Chondrocyte (in vitro differentiated cells): Measurements from ENCODE around the gene GRID2. TPM values are rescaled to one million over a fixed set of nuclear protein-coding genes. Genes with fewer than 3 reads are reported as not detected.

Experiments used
- DNase-seq: peaks from one replicate; pipeline ENCODE4 v3.0.0; 2021; ENCODE audit warnings: mixed read lengths, low spot score
- H3K27ac Mint-ChIP-seq: one replicate; pipeline ENCODE4 v1.8.0; 2021; ENCODE audit warnings: mild to moderate bottlenecking, moderate library complexity, mixed read lengths; ENCODE audit not compliant: unreplicated experiment
- H3K27me3 Mint-ChIP-seq: 2 replicates; pipeline ENCODE4 v1.8.0; 2021; ENCODE audit warnings: low read depth, mixed read lengths
- H3K36me3 Mint-ChIP-seq: 2 replicates; pipeline ENCODE4 v1.8.0; 2021; ENCODE audit warnings: low read depth, mixed read lengths
- H3K4me1 Mint-ChIP-seq: 2 replicates; pipeline ENCODE4 v1.8.0; 2021; ENCODE audit warnings: low read depth, mild to moderate bottlenecking, mixed read lengths
- H3K4me3 Mint-ChIP-seq: one replicate; pipeline ENCODE4 v1.8.0; 2021; ENCODE audit warnings: mild to moderate bottlenecking, moderate library complexity, mixed read lengths; ENCODE audit not compliant: unreplicated experiment
- H3K9me3 Mint-ChIP-seq: 2 replicates; pipeline ENCODE4 v1.8.0; 2021; ENCODE audit warnings: low read depth, mixed read lengths
- total RNA-seq: library from RNA; stranded (reverse); gene quantifications from 3 replicates; pipeline ENCODE4 v1.2.1, GENCODE V29; 2021
- TF ChIP-seq, protein P1 (sequence below): fragments of 200-600 bp; sonication (generic); IDR thresholded peaks from 2 replicates; pipeline ENCODE4 v1.5.0; 2021; ENCODE audit warnings: antibody characterized with exemption, mild to moderate bottlenecking, moderate library complexity

GRID2 gene
- total RNA-seq, 1 donor from 2014 or later, result not detected

DNA sequence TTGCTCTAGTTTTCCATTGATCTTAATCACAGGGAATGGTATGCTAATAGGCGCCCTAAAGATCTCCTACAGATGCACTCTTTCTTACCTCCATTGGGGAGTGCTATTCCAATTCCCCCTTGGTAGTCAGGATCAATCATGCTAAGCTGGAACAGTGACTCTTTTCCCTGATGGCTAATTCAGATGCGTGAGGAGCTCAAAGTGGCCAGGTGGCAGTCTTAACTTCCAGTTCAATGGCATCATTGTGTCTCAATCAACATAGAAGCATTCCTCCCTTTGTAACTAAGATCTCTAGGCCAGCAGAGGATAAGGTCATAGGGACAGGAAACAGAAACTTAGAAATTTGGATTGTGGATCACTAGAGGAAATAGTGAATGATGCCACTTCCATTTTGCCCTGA lies 216.8 kb downstream of the GRID2 start:
- Mint-ChIP-seq H3K27ac (no peak overlapping the region), H3K4me3 (no peak overlapping the region)
- TF ChIP-seq, protein P1, sequence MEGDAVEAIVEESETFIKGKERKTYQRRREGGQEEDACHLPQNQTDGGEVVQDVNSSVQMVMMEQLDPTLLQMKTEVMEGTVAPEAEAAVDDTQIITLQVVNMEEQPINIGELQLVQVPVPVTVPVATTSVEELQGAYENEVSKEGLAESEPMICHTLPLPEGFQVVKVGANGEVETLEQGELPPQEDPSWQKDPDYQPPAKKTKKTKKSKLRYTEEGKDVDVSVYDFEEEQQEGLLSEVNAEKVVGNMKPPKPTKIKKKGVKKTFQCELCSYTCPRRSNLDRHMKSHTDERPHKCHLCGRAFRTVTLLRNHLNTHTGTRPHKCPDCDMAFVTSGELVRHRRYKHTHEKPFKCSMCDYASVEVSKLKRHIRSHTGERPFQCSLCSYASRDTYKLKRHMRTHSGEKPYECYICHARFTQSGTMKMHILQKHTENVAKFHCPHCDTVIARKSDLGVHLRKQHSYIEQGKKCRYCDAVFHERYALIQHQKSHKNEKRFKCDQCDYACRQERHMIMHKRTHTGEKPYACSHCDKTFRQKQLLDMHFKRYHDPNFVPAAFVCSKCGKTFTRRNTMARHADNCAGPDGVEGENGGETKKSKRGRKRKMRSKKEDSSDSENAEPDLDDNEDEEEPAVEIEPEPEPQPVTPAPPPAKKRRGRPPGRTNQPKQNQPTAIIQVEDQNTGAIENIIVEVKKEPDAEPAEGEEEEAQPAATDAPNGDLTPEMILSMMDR, result no peak

DNA sequence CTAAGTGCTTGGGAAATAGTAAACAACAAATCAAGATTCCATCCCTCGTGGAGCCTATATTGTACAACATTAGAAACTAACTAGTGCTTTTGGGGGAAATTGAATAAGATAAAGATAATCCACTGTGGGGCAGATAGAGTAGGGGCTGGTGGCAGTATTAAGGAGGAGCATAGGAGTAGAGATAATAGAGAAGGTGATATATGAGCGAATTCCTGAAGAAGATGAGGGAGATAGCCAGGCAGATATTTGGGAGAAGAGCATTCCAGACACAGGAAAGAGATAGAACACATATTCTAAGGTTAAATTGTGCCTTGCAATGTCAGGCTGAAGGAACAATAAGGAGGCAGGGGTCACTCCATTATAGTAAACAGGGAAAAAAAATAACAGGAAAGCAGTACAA lies 218.2 kb downstream of the GRID2 start:
- H3K4me3 Mint-ChIP-seq, result no peak overlapping the region
- H3K27me3 Mint-ChIP-seq, result no peaks in the 10 kb centered on the region
- no peaks in the 10 kb centered on the region for H3K36me3 Mint-ChIP-seq
- no peak for DNase-seq
- TF ChIP-seq, protein P1, result no peak
- H3K9me3 Mint-ChIP-seq, result no peaks in the 10 kb centered on the region
- no peaks in the 10 kb centered on the region for H3K4me1 Mint-ChIP-seq
- H3K27ac Mint-ChIP-seq, result no peak overlapping the region

More for the DNA sequence above, 216.8 kb downstream of the GRID2 start:
- Mint-ChIP-seq H3K9me3 (no peaks in the 10 kb centered on the region), H3K4me1 (no peaks in the 10 kb centered on the region), H3K36me3 (no peaks in the 10 kb centered on the region), H3K27me3 (no peaks in the 10 kb centered on the region)
- DNase-seq, result no peak

DNA sequence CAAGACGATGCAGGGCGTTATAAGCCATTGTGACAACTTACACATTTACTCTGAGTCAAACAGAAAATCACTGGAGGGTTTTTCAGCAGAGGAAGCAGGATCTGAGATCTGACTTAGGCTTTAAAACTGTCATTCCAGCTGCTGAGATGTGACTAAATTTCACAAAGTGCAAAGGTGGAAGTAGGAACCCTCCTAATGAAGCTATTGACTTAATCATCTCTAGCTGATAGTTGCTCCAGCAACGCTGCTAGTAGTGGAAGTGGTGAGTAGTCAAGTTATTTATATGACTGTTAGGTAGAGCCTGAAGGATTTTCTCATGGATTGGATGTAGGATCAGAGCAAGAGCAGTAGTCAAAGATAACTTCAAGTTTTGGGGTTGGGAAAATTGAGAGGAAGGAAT lies 218.6 kb downstream of the GRID2 start:
- H3K36me3 Mint-ChIP-seq, result no peaks in the 10 kb centered on the region
- DNase-seq, result no peak
- H3K4me1 Mint-ChIP-seq, result no peaks in the 10 kb centered on the region
- TF ChIP-seq, protein P1, result no peak
- H3K27ac Mint-ChIP-seq, result no peak overlapping the region
- no peak overlapping the region for H3K4me3 Mint-ChIP-seq
- H3K27me3 Mint-ChIP-seq, result no peaks in the 10 kb centered on the region
- no peaks in the 10 kb centered on the region for H3K9me3 Mint-ChIP-seq

DNA sequence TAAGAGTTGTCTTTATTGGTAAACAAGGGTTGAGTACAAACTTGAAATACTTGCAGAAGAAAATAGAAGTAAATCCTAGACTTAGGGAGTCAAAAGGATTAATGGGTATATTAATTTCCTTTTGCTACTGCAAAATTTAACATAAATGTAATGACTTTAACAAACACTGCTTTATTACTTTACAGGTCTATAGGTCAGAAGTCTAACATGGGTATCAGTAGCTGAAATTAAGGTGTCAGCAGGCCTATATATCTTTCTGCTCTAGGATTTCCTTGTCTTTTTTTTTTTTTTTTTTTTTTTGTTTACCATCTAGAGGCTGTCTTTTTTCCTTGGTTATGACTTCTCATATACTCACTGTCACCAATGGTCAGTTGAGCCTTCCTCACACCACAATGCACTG lies 220.4 kb downstream of the GRID2 start:
- H3K4me1 Mint-ChIP-seq, result no peaks in the 10 kb centered on the region
- no peaks in the 10 kb centered on the region for H3K36me3 Mint-ChIP-seq
- no peaks in the 10 kb centered on the region for H3K27me3 Mint-ChIP-seq
- H3K9me3 Mint-ChIP-seq, result no peaks in the 10 kb centered on the region
- H3K4me3 Mint-ChIP-seq, result no peak overlapping the region
- no peak overlapping the region for H3K27ac Mint-ChIP-seq
- no peak for DNase-seq
- TF ChIP-seq, protein P1, result no peak

DNA sequence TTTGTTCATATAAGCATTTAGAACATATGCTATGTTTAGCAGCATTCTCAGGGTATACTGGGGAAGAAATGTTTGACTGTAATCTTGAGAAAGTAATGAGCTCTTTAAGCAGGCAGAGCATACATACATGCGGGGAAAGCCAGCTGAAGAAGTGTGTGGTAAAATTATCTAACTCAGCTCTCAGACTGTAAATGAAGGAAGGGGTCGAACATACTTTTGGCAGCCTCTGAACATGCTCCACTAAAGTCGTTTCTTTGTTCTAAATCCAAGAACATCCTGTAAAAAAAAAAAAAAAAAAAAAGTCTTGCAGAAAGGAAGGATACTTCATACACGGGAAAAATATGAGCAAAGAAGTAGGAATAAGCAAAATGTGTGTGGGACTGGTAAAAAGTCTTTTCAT lies 224.8 kb downstream of the GRID2 start:
- TF ChIP-seq, protein P1, result no peak
- DNase-seq, result no peak
- no peaks in the 10 kb centered on the region for H3K36me3 Mint-ChIP-seq
- no peaks in the 10 kb centered on the region for H3K27me3 Mint-ChIP-seq
- no peaks in the 10 kb centered on the region for H3K9me3 Mint-ChIP-seq
- no peak overlapping the region for H3K27ac Mint-ChIP-seq
- H3K4me3 Mint-ChIP-seq, result no peak overlapping the region
- no peaks in the 10 kb centered on the region for H3K4me1 Mint-ChIP-seq
